DLD1 (cell line): ENCODE measurements around the gene DPM2.

Experiments
- in situ Hi-C: cut with HindIII; loops from 2 replicates; pipeline ENCODE4 v1.10.0; 2017; ENCODE audit warnings: low sequenced_read_pairs

The DPM2 gene, protein sequence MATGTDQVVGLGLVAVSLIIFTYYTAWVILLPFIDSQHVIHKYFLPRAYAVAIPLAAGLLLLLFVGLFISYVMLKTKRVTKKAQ

DNA sequence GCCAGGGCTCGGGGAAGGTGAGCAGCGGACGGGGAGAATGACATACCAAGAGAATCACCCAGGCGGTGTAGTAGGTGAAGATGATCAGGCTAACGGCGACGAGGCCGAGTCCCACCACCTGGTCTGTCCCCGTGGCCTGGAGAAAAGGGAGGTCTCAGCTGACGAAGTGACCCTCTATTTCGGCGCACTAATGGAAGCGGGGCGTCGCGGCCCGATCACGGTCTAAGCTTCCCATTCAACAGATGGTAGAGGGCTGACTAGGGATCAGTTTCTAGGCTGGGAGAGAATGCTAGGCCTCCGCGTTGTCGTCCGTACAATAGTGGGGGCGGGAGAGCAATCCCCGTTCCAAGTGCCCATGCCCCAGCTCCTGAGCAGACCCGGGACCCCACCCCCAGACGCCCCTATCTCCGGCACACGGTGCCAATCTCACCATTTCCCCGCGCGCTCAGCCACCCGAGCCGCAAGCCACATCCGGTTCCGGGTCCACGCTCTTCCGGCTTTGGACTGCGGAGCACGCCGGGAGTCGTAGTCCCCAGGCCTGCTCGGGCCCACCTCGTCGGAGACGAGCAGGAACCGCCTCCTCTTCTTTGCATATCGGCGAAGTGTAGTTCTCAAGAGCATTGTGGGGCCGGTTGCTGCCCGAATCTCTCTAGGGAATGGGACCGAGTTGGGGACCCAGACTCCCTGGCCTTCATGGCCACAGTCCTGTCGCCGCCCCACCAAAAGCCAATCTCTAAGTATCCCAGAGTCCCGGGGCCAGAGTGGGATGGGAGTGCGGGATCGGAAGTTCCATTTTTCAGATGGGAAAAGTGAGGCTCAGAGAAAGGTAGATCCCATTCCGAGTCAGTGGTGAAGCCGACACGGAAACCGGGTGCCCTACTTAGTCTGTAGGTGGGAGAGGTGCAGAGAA is at the start of gene DPM2:
Gene DPM2 (minus strand): TSS at position 467 of the 910 bp plus-strand sequence. CDS start 34 bp downstream, at position 433.
- in situ Hi-C loops = loop anchor here (10.0 kb wide), 1 partner anchor 157 kb away; no protein-coding TSS in a partner anchor

DNA sequence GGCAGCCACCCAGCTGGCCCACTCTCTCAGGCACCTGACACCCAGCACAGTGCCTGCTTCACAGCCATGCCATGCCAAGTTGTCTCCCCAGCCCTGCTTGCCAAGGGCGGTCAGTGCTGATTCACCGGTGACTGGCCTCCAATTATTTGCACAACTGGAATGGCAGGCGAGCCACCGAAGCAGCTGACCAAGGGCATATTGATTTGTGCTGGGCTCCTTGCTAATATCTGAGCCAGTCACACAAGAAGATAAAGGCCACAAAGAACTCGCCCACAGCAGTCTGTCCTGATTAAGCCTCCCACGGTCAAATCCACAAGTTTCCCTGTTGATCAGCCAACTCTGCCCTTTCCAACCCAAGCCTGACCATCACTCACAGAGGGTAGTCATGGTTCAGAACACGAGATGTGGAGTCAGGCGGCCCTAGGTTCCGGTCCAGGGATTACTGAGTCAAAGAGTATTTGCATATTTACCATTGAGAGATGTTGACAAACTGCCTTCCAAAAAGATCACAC is 49.5 kb upstream of the DPM2 start:
- in situ Hi-C loops = no loop called here

DNA sequence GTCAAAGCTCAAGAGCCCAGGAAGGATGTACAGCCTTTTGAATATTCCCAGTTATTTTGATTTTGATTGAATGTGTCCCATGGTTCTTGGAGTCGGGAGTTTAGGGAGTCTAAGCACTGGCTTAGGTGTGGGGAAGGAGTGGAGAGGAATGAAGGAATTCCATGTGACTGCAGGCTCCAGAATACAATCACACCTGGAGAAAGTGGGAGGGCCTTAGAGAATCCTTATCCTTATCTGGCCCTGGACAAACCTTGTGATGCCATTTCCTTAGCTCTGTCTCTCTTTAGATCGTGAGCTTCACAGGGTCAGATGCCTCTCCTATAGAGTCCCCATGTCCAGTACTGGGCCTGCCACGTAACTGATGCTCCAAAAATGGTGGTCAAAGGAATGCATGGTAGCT is 47.4 kb upstream of the DPM2 start:
- in situ Hi-C loops = no loop called here

DNA sequence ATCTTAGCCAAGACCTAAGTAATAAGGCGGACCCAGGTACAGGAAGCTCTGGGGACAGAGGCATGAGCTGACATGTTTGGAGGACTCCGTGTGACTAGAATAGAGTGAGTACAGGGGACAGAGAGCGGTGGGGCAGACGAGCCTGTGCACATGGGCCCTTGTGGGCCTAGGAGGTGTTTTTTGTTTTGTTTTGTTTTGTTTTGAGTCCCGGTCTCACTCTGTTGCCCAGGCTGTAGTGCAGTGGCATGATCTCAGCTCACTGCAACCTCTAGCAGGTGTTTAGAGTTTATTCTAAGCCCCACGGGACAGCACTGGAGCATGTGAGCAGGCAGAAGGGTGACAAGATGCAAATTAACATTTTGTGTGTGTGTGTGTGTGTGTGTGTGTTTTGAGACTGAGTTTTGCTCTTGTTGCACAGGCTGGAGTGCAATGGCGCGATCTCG is 46.2 kb upstream of the DPM2 start:
- in situ Hi-C loops = no loop called here

DNA sequence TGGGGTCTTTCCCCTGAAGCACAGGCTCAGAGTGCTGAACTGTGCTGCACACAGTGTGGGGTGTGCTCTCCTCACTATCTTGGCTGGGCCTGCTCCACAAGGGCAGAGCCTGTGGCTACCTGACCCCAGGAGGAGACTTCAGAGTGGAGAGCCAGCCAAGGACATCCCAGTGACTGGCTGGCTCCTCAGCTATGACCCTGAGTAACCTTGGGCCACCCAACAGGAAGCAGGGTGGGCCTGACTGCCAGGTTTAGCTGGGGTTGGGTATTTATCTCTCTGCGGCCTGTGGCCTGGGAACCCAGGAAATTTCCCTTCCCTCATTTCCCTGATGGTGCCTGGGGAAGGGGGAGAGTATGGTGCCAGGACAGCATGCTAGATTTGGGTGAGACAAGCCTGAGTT is 45.3 kb upstream of the DPM2 start:
- in situ Hi-C loops = no loop called here

- in situ Hi-C loops = no loop called here
These were observed 44.0 kb upstream of the DPM2 start for GRCh38 chr9:127981559-127982121.

DNA sequence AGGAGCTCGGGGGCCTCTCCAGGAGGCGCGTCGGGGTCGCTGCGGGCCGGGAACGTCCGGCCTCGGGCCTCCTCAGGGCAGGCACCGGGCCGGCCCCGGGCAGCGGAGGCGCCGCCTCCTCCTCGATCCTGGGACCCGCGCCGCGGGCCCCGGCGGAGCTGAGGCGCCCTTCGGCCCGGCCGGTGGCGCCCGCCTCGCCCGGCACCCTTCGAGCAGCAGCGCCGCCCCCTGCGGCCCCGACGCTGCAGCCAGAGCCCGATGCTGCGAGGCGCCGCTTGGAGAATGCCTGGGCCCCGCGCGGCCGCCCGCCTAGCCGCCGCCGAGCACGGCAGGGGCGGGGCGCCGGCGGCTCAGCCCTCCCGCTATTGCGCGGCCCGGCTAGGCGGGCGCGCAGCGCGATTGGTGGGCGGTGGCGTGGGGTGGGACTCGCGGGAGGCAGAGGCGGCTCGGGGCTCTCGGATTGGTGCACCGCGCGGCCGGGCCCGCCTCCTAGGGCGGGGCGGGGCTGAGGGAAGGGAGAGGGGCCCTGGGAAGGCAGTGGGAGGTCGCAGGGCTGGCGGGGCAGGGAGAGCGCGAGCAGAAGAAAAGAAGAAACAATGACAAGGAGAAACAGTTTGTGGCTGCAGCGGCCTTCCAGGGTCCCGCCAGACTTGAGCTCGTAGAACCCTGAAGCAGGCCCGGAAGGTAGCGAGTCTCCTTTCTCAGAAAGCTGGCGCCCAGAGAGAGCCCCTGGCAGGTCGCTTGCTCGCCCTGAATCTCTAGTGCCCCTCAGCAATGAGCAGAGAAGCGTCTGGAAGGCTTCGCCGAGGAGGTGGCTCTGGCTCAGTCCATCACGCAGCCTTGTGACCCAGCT is 43.3 kb upstream of the DPM2 start, which contains the start of gene EEIG1:
Gene EEIG1 (minus strand): TSS at position 284 of the 853 bp plus-strand sequence. CDS start 852 bp downstream, outside the sequence.
- in situ Hi-C loops = no loop called here

DNA sequence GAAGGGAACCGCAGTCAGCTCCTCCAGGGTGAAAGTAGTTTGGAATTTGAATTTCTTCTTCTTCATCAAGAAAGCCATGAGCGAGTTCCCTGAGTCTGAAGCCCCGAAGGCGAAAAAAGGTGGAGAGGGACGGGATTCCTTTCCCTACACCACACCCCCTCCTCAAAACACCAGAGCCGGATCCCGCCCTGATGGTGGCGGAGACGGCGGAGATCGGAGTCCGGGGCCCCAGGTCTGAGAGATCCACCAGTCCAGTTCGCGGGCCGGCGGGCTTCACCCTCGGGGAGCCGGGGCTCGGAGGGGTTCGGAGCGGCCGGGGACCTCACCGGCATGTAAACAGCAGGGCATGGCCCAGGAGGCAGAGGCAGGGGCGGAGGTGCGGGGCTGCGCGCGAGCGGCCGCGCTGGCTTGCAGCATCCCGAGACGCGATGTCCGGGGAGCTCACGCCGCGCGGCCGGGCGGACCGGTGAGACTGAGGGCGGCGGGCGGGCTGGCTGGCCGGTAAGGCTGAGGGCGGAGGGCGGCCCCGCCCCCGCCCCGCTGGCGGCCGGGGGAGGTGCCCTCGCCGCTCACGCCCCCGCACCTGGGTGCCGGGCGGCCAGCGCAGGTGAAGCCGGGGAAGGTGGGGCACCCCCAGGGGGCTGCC is 42.5 kb upstream of the DPM2 start:
- in situ Hi-C loops = no loop called here

GRCh38 chr9:127979333-127980059 is 41.8 kb upstream of the DPM2 start:
- in situ Hi-C loops = no loop called here

GRCh38 chr9:127979015-127979332 is 41.3 kb upstream of the DPM2 start:
- in situ Hi-C loops = no loop called here

DNA sequence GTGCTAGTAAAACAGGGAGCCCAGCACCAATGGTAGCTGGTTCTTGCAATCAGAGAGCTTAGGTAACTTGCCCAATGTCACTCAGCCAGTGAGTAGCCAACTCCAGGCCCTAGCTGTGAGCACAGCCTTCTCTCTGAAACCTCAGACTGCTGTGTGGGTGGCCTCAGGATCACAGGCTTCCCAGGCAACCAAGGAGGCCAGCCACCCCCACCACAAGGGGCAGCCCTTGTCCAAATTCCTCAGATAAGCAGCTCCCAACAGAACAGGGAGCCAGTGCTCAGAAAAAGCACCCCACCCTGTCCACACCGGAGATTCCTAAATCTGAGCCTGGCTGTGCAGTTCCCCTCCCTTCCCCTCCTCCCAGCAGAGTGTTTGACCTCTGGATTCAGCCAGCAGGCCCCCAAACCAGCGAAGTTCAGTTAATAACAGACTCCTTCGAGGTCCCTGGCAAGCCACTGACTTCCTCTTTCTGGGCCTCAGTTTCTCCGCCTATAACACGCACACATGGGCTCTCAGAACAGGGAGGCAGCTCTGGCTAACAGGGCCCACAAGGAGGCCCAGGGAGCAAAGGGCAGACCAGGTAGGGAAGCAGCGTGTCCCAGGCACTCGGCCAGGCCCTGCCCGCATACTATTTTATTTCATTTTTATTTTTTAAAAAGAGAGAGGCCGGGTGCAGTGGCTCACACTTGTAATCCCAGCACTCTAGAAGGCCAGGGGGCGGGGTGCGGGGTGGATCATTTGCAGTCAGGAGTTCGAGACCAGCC is 40.4 kb upstream of the DPM2 start:
- in situ Hi-C loops = no loop called here

GRCh38 chr9:127977009-127977883 is 39.6 kb upstream of the DPM2 start:
- in situ Hi-C loops = no loop called here

GRCh38 chr9:127976498-127976897 is 38.8 kb upstream of the DPM2 start:
- in situ Hi-C loops = no loop called here

DNA sequence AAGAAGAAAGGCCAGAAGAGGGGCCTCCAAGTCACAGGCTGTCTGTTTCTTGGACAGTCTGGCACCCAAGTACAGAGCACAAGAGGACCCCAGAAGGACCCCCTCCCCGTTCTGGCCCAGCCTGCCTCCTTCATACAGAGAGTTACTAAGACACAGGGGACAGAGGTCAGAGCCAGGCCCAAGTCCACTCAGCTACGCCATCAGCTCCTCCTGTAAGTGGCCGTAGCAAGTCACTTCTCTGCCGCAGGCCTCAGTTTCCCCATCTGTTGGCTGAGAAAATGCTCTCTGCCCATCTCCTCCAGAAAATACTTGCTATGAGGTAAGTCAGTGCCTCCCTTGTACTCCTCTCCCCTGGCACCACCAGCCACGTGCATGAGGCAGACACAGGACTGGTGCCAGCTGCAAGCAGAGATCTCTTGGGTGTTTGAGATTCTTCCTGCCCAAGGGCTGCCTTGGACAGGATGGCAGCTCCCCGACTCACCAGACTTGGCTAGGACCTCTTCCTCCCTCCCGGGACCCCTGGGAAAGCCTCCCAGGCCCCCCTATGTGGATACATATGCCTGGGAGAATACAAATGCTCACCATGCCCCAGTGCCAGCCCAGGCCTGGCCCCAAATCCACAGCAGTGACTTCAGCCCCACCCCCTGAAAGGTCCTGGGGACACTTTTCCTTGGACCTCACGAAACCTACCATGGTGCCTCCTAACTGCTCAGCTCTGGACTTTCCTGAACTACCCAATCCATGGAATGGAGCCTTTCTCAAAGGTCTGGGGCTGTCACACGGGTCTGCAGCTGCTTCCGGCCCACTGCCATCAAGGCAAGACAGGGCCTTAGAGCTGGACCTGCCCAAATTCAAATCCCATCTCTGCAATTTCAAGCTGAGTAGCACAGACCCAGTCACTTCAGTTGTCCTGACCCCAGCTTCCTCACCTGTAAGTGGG is 38.0 kb upstream of the DPM2 start:
- in situ Hi-C loops = no loop called here

- in situ Hi-C loops = no loop called here
These were observed 37.2 kb upstream of the DPM2 start for GRCh38 chr9:127974769-127975261.

DNA sequence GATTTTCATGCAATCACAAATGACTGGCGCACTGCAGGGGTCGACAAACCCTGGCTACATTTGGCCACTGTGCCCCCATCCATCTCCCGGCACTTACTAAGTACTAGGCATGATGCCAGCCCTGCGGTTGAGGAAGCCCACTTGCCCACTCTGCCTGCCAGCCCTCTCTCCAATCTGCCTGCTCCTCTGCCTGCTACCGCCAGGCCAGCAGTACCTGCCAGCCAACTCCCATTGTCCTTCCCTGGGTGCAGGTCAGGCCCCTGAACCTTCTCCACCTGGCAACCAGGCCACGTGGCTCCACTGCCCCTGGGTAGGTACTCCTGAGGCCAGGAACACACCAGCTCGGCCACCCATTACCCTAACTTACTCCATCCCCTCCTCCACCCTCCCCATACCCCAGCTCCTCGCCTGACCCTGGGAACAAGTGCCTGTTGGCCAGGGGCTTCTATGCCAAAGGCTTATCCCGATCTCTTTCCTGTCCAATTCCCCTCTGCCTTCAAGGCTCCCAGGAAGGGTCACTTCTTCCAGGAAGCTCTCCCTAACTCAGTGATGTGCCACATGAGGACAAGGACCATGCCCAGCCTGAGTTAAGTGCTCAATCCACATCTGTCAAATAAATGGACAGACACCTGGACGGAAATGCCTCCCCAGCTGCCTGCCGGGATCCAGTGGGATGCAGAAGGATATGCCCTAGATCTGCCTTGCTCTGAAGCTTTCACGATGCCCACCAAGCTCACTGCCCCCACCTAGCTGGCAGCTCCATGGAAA is 36.5 kb upstream of the DPM2 start:
- in situ Hi-C loops = no loop called here
